CD4-positive, alpha-beta T cell treated with Interleukin-15 for 1 hour (primary cell): Measurements from ENCODE around the gene NLRX1.
A peak's percentile ranks its signal among the peaks of the same experiment; 100 is the strongest.
"Not testable (repeated sequence)": the region's sequence is repeated elsewhere in the genome, so short reads cannot be mapped to it uniquely, and the experiment has no call there.

Source experiments
- DNase-seq: peaks from one replicate; pipeline ENCODE4 v3.0.0-alpha.2; 2020

NLRX1 gene

DNA sequence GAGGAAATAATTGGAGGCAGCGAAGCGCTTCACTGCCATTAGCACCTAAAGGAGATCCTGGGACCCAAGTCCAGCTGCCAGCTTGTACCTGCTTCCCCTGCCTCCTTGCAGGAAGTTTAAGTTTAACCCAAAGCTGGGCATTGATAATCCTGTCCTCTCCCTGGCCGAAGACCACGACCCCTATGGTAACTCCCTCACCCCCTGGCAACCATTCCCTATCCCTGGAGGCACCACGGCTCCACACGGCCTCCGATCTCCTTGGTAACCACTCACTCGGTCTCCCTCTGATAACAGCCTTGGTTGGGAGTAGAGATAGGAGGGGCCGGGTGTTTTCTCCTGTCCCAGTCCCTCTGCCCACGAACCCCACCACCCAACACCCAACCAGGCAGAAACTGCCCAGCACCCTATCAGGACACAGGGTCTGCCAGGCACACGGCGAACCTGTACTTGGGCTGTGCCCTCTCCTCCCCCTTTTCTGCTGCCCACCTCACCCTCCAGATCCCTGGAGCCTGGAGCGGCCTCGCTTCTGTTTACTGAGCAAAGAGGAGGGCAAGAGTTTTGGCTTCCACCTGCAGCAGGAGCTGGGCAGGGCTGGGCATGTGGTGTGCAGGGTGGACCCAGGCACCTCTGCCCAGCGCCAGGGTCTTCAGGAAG is 17.6 kb downstream of the NLRX1 start:
- DNase-seq: no peak

DNA sequence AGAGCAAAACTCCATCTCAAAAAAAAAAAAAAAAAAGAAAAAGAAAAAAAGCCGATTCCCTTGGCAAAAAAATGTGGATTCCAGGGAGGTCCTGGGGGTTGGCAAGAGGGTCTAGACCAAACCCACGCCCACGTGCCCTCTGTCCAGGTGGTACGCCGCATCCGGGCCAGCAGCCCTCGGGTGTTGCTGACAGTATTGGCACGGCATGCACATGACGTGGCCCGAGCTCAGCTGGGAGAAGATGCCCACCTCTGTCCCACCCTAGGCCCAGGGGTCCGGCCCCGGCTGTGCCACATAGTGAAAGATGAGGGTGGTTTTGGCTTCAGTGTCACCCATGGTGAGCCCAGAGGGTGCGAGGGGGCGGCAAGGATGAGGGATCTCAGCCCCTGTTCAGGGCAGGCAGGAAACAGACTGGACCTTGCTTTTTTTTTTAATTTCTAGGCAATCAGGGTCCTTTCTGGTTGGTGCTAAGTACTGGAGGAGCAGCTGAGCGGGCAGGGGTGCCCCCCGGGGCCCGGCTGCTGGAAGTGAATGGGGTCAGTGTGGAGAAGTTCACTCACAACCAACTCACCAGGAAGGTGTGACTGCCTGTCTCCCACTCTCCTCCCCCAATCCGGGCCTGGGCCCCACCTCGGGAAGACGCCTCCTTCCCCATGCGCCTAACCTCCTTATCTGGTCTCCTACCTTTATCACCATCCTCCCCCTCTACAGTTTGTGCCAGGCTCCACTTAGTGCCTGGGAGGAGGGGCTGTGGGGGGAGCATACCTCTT is 18.8 kb downstream of the NLRX1 start:
- DNase-seq: no peak

DNA sequence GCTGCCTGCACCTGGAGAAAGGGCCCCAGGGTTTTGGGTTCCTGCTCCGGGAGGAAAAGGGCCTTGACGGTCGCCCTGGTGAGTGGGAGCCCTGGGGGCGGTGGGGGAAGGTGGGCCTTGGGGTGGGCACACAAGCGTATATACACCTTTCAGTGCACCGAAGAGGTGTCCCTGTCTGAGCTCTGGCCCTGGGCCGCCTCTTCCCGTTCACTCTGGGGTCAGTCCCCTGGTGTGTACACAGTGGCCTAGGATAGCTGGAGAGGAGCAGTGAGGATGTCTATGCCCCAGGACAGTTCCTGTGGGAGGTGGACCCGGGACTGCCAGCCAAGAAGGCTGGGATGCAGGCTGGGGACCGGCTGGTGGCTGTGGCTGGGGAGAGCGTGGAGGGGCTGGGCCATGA is 19.5 kb downstream of the NLRX1 start:
- no peak for DNase-seq

- no peak for DNase-seq
Measured at GRCh38 chr11:119188887-119189286, 20.4 kb downstream of the NLRX1 start.

DNA sequence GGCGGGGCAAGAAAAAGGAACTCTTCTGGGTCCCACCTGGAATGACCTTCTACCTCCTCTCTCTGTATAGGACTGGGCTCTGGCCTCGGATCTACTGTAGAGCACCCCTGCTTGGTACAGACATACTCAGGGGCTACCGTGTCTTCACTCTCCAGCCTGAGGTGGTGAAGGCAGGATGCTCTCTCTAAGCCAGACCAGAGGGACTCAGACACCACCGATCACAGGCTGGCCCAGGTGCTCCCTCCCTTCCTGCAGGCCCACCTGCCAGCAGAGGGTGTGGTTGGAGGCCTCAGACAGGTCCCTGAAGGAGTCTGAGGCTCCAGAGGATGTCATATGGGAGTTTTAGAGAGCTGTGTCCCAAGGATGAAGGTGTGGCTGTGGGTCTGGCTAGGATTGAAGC is 20.9 kb downstream of the NLRX1 start:
- no peak for DNase-seq

DNA sequence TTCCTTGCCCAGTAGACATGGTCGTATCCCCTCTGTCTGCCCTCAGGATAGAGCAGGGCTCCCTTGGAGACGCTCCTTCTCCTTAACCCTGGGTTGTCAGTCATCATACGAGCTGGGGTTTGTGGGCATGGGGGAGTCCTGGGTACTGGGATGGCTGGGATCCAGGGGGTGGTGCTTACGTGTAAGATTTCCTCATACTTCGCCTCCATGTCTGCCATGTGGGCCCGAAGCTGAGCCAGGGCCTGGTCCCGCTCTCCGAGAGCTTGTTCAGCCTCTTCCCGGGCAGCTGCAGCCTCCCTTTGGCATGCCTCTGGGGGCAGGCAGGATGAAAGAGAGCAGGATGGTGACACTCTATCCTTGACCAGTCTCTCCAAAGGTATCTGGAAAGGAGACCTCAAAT is 22.0 kb downstream of the NLRX1 start:
- DNase-seq: no peak

- DNase-seq: not testable (repeated sequence)
Measured at GRCh38 chr11:119191265-119191664, 22.7 kb downstream of the NLRX1 start.

GRCh38 chr11:119192111-119192510 is 23.6 kb downstream of the NLRX1 start:
- no peak for DNase-seq

- no peak for DNase-seq
Measured at GRCh38 chr11:119193001-119193400, 24.5 kb downstream of the NLRX1 start.

- DNase-seq: no peak
Measured at GRCh38 chr11:119193626-119194025, 25.1 kb downstream of the NLRX1 start.

- DNase-seq: no peak
Measured at GRCh38 chr11:119194811-119195440, 26.4 kb downstream of the NLRX1 start.

DNA sequence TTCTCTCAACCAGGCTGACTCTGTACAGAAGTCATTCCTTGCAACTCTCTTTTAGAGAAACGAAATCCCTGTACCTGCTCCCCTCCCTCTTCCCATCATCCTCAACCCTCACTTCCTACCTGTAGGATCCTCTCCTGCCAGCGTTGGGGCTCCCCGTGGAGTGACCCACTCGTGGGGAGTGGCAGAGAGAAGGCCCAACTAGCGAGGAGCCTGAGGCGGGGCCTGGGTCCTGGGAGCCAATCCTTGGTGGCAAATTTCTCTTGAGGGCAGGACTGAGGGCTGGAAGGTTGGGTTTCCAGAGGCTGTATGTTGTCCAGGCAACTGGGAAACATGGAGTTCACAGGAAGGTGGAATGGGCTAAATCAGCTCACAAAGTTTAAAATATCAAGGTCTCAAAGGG is 27.2 kb downstream of the NLRX1 start:
- DNase-seq: no peak

- peak; percentile 71 for DNase-seq
Measured at GRCh38 chr11:119196833-119197483, 28.4 kb downstream of the NLRX1 start.

DNA sequence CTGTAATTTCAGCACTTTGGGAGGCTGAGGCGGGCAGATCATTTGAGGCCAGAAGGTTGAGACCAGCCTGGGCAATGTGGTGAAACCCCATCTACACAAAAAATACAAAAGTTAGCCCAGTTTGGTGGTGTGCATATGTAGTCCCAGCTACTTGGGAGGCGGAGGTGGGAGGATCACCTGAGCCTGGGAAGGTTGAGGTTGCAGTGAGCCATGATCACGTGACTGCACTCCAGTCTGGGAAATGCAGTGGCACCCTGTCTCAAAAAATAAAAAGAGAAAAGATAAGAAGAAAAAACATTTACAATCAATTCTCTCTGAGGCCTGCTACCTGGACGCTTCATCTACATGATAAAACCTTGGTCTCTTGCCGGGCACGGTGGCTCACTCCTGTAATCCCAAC is 30.4 kb downstream of the NLRX1 start:
- DNase-seq: no peak

- DNase-seq: not testable (repeated sequence)
Measured at GRCh38 chr11:119201236-119201635, 32.7 kb downstream of the NLRX1 start.

GRCh38 chr11:119202554-119202953 is 34.0 kb downstream of the NLRX1 start:
- no peak for DNase-seq

DNA sequence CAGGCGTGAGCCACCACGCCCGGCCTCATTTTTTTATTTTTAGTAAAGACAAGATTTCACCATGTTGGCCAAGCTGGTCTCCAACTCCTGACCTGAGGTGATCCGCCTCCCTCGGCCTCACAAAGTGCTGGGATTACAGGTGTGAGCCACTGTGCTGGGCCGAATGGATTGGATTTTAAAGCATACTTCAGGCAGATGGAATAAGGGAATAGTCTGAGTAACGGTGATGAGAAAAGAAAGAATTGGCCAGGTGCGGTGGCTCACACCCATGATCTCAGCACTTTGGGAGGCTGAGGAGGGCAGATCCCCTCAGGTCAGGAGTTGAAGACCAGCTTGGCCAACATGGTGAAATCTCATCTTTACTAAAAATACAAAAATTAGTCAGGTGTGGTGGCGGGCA is 35.5 kb downstream of the NLRX1 start:
- no peak for DNase-seq

DNA sequence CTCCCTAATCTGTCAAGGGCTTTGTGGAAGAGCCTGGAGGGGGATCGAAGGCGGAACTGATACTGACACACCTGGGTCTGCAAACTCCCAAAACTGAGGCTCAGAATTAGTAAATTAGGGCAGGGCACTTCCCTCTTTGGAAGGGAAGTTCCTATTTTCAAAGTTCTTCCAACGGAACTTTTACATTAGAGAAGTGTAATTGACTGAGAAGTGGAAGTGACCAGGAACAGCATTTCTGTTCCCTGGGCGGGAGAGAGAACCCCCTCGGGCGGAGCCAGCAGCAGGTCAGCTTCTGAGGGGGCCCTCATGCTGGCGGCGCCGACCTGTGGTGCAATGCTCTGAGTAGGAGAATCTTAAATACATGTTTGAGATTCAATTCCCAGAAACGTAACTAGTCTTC is 36.6 kb downstream of the NLRX1 start:
- no peak for DNase-seq

- DNase-seq: peak; percentile 90
Measured at GRCh38 chr11:119205574-119206510, 37.3 kb downstream of the NLRX1 start, which contains the start of gene CBL. CBL (plus strand) TSS chr11:119206339; CDS start chr11:119206418, 79 bp downstream.

- peak; percentile 20 for DNase-seq
Measured at GRCh38 chr11:119206511-119207414, 38.2 kb downstream of the NLRX1 start.

GRCh38 chr11:119207415-119207960 is 39.0 kb downstream of the NLRX1 start:
- no peak for DNase-seq
